Uterus (tissue), 2 donors: ENCODE results near the gene QRSL1.

ENCODE experiments used
- POLR2A ChIP-seq, 2 donors: fragments of 450-650 bp; IDR thresholded peaks; one replicate each; pipeline ENCODE4 v1.6.1; 2016; ENCODE audit warnings: antibody characterized with exemption in 2 of 2, mild to moderate bottlenecking in 1 of 2, moderate library complexity in 1 of 2
- TF ChIP-seq, protein P1 (sequence below), 4 experiments: fragments of 200-600 bp in 2 of 4; fragments of 450-650 bp in 2 of 4; sonication (generic) in 2 of 4; IDR thresholded peaks; one replicate each; pipeline ENCODE4 v1.5.1; 2016 to 2019; ENCODE audit warnings: antibody characterized with exemption in 4 of 4, mild to moderate bottlenecking in 2 of 4, moderate library complexity in 1 of 4

- TF ChIP-seq, protein P1, sequence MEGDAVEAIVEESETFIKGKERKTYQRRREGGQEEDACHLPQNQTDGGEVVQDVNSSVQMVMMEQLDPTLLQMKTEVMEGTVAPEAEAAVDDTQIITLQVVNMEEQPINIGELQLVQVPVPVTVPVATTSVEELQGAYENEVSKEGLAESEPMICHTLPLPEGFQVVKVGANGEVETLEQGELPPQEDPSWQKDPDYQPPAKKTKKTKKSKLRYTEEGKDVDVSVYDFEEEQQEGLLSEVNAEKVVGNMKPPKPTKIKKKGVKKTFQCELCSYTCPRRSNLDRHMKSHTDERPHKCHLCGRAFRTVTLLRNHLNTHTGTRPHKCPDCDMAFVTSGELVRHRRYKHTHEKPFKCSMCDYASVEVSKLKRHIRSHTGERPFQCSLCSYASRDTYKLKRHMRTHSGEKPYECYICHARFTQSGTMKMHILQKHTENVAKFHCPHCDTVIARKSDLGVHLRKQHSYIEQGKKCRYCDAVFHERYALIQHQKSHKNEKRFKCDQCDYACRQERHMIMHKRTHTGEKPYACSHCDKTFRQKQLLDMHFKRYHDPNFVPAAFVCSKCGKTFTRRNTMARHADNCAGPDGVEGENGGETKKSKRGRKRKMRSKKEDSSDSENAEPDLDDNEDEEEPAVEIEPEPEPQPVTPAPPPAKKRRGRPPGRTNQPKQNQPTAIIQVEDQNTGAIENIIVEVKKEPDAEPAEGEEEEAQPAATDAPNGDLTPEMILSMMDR (IDR thresholded peaks at IDR 0.05), result no peak
- TF ChIP-seq POLR2A (IDR thresholded peaks at IDR 0.05), result no peak
Observed at GRCh38 chr6:106715922-106716321, 86.5 kb downstream of the QRSL1 start.
